HG03575 (cell line): ENCODE data around the gene CD300A.

Experiments used
- ATAC-seq: cut with Tn5 transposase; IDR thresholded peaks from one replicate; pipeline ENCODE4 v1.9.1; 2021; ENCODE audit not compliant: unreplicated experiment, insufficient number of reproducible peaks, low FRiP score; ENCODE audit errors: extremely low read depth

The CD300A gene

DNA sequence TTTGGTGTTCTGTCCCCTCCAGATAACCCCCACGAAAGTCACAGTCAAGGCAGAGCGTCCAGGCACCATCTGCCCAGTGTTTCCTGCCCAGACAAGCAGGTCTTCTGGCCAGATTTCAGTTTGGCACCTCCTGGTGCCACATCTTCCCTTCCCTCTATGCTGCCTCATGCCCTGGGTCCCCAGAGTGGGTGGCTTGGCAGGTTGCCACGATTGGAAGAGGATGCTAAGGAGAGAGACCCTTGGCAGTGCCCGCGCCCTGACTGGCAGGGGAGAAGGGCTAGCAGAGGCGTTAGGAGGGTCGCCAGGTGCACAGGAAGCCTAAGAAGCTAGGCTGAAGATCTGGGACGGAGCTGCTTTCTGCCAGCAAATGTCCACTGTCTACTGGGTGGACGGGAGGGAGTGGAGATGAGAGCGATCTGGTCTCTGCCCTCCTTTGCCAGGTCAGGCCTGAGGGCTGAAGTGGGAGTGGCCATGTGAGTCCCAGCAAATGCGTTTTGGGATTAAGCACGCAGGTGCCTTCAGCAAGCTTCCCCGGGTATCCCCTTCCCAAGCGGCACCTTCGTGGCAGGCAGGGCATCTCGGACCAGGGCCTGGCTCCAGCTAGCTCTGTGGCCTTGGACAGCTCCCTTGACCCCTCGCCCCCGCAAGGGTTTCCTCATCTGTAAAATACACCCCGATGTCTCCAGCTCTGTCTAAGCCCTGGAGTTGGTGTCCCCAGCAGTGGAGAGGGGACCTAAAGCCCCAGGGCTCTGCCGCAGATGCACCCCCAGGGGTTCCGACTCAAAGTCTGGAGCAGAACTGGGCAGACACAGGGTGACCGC lies 13.4 kb upstream of the CD300A start:
- no peak for ATAC-seq

DNA sequence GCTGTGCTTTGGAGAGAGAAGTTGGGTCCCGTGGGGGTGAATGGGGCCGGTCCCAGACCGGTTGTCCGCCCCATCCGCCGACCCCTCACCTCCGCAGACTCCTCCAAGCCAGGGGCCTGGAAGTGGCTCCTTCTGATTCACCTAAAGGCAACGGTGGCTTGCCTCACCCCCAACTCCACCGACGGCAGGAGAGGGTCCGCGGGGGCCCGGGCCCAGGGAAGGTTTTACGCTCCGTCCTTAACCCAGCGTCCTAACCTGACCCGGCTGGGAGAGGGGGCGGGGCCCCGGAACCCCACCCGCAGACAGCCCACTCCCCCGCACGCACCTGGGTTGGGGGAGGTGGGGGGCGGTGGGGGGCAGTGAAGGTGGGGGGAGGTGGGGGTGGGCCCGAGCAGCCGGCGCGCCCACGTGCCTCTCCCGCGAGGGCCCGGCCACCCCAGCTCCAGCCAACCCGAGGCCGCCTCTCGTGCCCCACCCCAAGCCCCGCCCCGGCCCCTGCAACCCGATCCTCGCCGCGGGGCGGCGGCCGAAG lies 12.7 kb upstream of the CD300A start:
- no peak for ATAC-seq

DNA sequence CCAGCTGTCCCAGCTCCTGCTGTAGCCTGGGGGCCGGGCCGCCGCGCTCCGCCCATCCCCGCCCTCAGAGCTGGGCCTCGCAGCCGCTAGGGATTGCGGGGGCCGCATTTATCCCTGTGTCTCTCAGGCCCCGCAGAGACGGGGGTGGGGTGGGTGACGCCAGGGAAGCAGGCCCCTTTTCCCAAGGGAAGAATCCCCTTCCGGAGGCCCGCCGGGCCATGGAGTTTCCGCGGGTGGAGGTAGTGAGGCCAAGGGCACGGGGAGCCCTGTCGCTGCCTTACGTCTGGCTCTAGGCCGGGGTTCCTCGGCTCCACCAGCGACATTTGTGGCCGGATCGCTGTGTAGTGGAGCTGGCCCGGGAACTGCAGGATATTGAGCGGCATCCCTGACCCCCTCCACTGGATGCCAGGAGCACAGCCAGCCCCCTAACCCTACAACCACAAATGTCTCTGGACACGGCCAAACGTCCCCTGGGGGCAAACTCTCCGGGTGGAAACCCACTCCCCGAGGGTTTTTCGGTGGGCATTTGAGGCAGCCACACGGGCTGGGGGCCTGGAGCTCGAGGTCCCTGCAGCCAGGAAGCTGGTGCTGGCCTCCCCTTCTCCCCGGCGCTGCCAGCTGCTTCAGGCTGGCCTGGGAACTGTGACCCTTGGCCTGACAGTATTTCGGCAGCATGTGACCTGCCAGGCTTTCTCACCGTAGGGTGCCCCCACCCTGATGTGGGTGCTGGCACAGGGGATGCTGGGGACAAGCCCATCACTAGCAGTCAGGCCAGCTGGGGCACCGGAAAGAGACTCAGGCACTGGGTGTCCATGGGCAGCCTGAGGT lies 12.0 kb upstream of the CD300A start:
- no peak for ATAC-seq

DNA sequence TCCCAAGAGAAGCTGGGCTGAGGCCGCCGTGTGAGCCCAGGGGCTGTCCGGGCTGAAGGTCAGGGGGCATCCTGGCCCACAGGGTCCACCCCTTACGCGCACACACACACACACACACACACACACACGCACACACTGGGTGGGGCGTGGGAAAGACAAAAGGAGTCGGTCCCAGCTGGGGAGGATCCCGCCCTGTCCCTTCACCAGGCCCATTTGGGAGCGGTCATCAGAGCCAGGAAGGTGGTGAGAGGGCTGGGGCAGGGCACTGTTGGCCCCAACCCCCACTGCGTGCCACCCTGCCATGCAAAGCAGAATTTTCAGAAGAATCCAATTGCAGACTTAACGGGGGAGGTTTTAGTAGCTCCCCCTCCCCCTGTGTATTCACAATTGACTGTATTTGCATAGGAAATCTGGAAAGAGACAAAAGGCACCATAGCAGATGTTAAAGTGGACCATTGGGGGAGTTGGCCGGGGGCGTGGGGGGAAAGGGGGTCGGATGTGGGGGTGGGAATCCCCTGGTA lies 11.3 kb upstream of the CD300A start:
- no peak for ATAC-seq

DNA sequence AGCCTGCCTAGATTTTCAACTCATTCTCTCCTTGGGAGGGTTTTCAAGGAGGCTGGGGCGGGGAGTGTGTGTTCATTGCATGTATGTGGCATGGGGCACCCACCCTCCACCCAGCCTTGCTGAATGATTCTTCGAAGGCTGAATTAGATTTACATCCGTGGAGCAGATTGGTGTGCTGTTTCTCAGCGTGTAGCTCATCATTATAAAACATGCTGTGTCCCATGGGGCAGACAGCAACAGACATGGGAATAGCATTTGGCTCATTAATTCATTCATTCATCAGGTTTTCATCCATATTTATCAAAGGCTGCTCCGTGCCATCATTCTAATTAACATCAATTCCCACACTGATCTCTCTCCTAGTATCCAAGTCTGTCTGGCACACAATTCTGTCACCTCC lies 10.6 kb upstream of the CD300A start:
- no peak for ATAC-seq

DNA sequence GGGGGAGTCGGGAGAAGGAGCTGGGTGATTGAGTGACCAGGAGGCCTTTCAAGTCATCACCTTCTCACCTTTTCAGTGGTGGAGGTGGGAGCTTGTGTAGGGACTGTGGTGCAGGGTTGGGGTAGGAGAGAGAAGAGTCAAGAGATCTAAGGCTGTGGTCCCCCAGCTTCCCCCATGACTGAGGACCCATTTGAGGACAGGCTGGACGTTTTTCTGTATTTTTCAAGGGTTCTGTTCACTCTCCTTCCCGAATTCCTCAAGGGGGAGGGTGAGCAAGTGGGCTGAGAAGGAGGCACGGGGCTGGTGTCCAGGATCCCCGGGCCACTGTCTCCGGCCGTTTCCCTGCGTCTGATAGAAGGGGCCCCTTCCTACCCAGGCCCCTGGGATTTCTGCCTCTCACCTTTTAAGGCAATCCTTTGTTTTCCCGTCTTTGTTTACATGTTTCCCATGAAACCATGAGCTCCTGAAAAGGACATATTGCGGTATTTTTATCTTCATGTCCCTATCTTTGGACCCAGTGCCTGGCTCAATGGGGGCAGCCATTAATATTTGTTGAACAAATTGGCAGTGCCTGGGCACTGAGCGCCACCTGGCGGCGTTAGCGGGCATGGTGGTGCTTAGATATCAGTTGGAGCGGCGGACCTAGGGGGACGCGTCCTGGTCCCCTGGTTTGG lies 9.2 kb upstream of the CD300A start:
- ATAC-seq = no peak

DNA sequence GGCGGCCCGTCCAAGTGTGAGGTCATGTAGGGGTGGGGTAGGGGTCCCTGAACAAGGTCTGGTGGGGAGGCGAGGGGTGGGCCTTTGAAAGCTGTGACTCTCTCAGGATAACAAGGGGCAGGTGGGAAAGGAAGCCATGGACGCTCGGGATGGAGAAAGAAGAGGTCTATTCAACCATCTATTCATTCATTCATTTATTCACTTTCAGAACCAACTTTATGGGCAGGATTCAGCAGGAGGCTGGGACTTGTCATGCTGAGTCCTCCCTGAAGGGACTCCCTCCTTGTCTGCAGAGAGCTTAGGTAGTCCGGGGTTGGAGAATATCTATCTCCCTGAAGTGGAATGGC lies 8.6 kb upstream of the CD300A start:
- no peak for ATAC-seq

DNA sequence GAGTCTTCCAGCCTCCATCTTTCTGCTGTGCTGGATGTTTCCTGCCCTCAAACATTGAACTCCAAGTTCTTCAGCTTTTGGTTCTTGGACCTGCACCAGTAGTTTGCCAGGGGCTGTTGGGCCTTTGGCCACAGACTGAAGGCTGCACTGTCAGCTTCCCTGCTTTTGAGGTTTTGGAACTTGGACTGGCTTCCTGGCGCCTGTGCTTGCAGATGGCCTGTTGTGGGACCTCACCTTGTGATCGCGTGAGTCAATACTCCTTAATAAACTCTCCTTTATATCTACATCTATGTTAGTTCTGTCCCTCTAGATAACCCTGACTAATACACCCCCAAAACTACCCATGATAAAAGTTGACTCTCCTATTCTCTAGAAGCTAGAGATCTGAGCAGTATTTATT lies 7.6 kb upstream of the CD300A start:
- no peak for ATAC-seq

DNA sequence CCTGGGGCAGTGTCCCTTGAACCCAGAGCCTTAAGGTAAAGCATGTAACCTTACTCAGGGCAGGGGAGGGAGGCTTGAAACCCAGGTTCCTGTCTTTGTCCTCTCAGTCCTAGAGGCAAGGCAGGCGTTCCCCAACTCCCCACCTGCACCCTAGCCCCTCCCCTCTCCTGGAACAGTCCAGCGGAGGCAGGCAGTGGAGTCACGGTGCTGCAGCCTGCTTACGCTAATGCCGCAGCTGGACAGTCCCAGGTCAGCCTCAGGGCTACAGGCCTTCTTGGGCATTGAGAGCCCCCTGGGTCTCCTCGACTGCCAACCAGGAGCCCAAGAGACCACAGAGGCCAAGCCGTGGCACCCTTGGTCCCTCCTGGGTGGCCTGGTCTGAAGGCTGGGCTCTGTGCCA lies 6.8 kb upstream of the CD300A start:
- no peak for ATAC-seq

DNA sequence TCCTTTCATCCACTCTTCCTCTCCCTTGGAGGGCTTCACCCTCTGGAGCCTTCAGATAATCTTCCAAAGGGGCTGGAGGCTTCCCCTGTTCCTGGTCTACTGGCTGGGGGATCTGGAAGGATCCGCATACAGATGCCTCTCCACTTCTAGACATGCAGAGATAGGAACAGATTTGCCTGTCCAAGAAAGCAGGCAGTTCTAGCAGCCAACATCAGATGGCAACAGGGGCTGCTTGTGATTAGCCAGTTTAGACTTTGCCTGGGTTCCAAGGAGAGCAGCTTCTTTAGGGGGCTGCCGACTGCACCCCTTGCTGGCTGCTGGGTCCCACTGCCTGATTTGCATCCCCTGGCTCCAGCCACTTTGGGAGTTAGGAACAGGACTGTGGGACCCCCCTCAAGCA lies 6.2 kb upstream of the CD300A start:
- no peak for ATAC-seq

DNA sequence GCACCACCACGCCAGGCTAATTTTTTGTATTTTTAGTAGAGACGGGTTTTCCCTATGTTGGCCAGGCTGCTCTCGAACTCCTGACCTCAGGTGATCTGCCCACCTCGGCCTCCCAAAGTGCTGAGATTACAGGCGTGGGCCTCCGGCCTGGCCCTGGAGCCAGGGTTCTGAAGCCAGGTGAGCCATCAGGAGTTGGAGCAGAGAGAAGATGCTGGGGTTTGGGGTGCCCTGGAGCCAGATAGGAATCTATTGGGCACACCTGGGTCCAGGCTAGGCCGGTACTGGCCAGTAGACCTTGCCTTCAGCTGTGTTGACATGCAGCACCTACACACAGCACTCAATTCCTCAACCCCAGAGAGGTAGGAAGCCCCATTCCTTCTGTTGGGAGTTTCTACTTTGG lies 5.4 kb upstream of the CD300A start:
- no peak for ATAC-seq

DNA sequence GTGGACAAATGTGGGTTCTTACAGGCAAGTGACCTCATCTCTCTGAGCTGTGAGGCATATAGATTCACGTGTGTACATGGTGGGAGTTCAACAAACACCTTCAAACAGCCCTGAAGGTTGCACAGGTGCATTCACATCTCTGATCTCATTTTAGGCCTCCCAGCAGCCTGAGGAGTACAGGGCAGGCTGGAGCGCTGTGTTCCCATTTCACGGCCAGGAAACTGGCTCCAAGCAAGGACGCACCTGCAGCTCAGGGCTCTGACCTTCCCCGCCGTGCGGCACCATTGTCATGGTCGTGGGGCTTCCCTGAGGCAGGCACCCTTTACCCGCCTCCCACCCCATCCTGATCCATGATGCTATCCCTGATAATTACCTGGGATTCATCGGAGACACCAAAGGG lies 4.8 kb upstream of the CD300A start:
- no peak for ATAC-seq

DNA sequence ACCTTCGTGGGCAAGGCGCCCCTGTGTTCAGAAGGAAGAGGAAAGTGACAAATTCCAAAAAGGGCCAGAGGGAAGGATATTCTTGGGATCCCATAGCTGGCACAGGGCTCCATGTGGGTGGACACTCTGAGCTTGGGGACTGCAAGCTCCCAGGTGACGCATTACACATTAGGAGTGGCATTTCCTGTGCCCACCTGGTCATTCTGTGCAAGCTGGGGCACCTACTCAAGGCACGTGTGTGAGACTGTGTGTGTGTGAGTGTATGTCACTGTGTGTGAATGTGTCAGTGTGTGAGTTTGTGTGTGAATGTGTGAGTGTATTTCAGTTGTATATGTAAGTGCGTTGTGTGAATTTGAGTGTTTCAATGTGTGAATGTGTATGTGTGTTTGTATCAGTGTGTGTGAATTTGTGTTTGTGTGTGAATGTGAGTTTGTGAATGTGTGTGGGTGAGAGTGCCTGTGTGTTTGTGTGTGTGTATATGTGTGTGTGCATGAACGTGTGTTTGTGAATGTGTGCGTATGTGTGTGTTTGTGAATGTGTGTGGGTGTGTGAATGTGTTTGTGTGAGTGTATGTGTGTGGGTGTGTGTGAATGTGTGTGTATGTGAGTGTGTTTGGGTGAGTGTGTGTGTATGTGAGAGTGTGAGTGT lies 1.6 kb upstream of the CD300A start:
- ATAC-seq = no peak

DNA sequence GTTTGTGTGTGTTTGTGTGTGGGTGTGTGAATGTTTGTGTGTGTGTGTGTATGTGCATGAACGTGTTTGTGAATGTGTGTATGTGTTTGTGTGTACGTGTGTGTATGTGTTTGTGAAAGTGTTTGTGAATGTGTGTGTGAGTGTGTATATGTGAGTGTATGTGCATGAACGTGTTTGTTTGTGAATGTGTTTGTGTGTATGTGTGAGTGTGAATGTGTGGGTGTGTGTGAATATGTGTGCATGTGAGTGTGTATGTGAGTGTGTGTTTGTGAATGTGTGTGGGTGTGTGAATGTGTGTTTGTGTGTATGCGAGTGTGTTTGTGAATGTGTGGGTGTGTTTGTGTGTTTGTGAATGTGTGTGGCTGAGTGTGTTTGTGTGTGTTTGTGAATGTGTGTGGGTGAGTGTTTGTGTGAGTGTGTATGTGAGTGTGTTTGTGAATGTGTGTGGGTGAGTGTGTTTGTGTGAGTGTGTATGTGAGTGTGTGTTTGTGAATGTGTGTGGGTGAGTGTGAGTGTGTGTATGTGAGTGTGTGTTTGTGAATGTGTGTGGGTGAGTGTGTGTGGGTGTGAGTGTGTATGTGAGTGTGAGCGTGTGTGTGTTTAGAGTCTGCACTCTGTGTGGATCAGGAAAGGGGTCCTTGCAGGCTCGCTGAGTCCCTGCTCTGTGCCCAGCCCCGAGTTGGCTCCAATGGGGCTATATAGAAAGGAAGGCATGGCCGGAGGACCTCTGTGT lies 890 bp upstream of the CD300A start:
- ATAC-seq = no peak

DNA sequence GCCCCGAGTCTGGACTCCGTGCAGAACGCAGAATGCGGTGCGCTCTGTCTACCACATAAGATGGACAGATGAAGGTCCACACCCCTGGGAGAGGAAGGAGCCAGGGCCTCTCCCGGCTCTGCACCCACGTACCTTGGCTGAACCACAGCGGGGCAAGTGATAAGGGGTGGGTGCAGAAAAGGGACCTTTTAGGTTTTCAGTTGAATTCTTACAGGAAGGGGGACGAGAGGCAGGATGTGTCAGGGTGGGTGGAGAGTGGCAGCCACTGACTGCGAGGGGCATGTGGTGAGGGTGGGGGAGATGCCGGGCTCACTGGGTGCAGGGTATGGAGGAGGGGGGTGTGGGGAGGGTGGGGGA lies 372 bp downstream of the CD300A start:
- ATAC-seq = no peak

DNA sequence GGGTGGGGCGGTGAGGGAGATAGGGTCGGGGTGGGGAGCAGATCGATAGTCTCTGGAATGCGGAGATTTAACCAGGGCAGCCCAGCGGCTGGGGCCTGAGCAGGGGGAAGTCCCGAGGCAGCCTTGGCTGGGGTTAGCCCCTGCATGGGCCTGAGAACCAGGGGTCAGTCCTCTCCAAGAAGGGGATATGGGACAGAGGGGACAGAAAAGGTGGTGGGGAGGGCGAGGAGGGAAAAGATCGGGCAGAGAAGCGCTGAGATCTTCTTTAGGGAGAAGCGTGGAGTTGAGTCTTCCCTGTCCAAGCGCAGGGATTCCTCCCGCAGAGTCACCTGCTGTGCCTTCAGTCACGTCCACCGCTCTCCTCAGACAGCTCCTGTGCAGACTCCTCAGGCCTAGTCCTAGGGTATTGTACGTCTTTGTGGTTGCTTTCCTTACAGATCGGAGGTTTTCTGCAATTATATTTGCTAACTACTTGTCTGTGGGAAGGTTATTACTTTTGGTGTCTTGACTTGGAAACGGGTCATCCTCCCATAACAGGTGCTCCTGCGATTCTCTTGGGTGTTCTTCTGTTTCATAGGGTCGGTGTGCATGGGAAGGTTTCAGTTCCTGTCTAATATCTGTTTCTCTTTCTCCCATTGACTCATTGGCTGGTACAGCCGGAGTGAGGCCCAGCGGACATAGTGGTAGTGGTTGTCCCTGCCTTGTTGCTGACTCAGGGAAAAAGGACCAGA lies 952 bp downstream of the CD300A start:
- peak; percentile 39 for ATAC-seq

DNA sequence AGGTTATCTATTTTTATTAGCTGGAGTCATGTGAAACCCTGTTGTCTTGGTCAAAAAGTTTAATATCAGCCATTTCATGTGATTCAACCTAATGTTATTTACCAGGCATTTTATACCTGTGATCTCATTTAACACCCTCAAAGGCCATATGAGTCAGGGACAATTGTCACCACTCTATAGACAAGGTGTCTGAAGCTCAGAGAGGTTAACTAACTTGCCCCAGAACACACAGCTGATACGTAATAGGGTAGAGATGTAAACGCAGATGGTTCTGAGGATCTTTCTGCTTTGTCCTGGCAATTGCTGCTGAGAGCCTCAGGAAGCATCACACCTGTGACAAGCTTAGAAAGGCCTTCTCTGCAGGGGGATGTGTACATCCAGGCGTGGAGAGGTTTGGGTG lies 4.9 kb downstream of the CD300A start:
- ATAC-seq = no peak

DNA sequence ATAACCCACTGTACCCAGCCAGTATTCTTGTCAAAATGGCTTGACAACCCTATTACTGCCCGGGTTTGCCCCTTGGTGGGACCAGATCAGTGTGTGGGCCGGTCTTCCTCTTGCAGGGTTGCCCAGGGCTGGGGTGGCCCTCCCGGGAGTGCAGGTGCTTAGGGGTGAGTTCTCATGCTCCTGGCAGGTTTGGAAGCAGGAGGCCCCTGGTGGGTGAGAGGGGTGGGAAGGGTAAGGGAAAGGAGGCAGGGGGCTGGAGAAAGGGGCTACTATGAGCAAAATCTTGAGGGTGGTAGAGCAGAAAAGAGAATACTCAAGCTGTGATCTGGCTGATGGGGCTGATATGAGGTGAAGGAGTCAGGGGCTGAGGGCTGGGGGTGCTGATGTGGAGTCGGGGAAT lies 6.5 kb downstream of the CD300A start:
- no peak for ATAC-seq
